Testis (tissue), 2 donors: ENCODE measurements around the gene GNB4.

ENCODE experiments used
- POLR2A ChIP-seq: fragments of 450-650 bp; IDR thresholded peaks from one replicate; pipeline ENCODE4 v1.6.1; 2017; ENCODE audit warnings: antibody characterized with exemption, mild to moderate bottlenecking, moderate library complexity
- TF ChIP-seq, protein P1 (sequence below), 3 experiments: fragments of 450-650 bp in 2 of 3; fragments of 200-600 bp in 1 of 3; sonication (generic) in 1 of 3; IDR thresholded peaks; one replicate each; pipeline ENCODE4 v1.5.1; 2016 to 2019; ENCODE audit warnings: antibody characterized with exemption in 3 of 3, mild to moderate bottlenecking in 2 of 3, moderate library complexity in 1 of 3

DNA sequence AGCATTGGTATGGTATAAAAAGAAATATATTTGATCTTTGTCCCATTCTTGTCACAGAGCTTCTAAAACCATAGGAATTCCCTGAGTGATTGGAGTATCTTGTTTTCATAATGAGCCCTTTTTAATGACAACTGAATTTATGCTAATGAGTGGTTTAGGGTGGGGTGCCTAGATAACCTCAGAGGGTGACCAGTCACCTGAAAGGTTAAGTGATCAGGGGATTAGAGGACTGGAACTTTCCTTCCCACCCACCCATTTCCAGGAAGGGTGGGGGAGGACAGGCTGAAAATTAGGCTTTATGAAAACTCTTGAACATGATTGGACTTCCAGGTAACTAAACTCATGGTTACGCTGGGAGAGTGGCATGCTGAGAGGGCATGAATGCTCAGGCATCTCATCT, 95.3 kb downstream of the GNB4 start:
- TF ChIP-seq, protein P1, sequence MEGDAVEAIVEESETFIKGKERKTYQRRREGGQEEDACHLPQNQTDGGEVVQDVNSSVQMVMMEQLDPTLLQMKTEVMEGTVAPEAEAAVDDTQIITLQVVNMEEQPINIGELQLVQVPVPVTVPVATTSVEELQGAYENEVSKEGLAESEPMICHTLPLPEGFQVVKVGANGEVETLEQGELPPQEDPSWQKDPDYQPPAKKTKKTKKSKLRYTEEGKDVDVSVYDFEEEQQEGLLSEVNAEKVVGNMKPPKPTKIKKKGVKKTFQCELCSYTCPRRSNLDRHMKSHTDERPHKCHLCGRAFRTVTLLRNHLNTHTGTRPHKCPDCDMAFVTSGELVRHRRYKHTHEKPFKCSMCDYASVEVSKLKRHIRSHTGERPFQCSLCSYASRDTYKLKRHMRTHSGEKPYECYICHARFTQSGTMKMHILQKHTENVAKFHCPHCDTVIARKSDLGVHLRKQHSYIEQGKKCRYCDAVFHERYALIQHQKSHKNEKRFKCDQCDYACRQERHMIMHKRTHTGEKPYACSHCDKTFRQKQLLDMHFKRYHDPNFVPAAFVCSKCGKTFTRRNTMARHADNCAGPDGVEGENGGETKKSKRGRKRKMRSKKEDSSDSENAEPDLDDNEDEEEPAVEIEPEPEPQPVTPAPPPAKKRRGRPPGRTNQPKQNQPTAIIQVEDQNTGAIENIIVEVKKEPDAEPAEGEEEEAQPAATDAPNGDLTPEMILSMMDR (IDR thresholded peaks at IDR 0.05) = no peak
- no peak for TF ChIP-seq POLR2A
